GM18870 (cell line): ENCODE measurements around the gene STRC.
"Not testable (repeated sequence)": the region's sequence is repeated elsewhere in the genome, so short reads cannot be mapped to it uniquely, and the experiment has no call there.

Source experiments
- ATAC-seq: cut with Tn5 transposase; IDR thresholded peaks from one replicate; pipeline ENCODE4 v1.9.1; 2021; ENCODE audit warnings: moderate library complexity; ENCODE audit not compliant: unreplicated experiment

STRC gene

GRCh38 chr15:43566615-43567014 is 52.0 kb downstream of the STRC start:
- not testable (repeated sequence) for ATAC-seq

- ATAC-seq: not testable (repeated sequence)
These were observed 54.8 kb downstream of the STRC start for GRCh38 chr15:43563793-43564192.

DNA sequence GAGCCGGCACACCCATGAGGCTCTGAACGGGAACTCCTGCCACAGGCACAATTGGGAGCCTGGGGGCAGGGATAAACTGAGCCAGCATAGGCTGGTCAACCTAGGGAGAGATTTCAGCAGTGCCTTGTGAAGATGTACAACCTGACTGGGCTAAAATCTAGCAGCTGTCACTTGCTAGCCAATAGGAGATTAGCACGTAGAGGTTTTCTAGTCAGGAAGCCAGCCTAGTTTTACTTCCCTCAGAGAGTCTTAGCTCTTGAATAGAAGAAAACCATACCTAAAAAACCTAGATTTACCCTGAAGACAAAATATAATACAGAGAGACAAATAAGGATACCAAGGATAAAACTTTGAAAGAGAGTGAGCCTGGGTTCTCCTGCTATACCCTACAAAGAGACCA is 55.8 kb downstream of the STRC start:
- ATAC-seq: not testable (repeated sequence)

DNA sequence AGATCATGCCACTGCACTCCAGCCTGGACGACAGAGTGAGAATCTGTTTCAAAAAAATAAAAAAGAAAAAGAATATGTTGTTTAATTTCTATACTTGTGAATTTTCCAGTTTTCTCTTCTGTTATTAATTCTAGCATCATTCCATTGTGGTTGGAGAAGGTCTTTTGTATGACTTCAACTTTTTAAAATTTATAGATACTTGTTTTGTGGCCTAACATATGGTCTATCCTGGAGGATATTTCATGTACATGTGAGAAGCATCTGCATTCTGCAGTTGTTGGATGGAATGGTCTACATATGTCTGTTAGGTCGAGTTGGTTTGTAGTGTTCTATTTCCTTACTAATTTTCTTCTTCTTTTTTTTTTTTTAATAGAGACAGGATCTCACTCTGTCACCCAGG is 65.6 kb downstream of the STRC start:
- no peak for ATAC-seq

DNA sequence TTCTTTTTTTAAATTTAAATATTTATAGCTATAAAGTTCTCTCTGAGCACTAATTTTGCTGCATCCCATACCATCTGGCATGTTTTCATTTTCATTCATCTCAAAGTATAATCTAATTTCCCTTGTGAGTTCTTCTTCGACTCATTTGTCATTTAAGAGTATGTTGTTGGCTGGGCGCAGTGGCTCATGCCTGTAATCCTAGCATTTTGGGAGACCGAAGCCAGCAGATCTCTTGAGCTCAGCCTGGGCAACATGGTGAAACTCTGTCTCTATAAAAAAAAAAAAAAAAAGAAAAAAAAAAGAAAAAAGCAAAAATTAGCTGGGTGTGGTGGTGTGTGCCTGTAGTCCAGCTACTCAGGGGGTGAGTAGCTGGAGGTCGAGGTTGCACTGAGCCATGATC is 66.3 kb downstream of the STRC start:
- ATAC-seq: no peak

- no peak for ATAC-seq
These were observed 67.9 kb downstream of the STRC start for GRCh38 chr15:43550527-43551363.
